Omental fat pad (tissue), 4 donors: Measurements from ENCODE around the gene EFCAB6. TPM values are rescaled to one million over a fixed set of nuclear protein-coding genes. Genes with fewer than 3 reads are reported as not detected.

Experiments
- ATAC-seq: fragments of 150-250 bp; one replicate; pipeline ENCODE4 v1.9.1; 2016; ENCODE audit warnings: mild to moderate bottlenecking, moderate library complexity; ENCODE audit not compliant: low FRiP score
- DNase-seq: peaks from one replicate; pipeline ENCODE4 v3.0.0-alpha.2; 2019; ENCODE audit warnings: low spot score
- total RNA-seq, 4 donors: library from RNA; depleted of rRNA; stranded (reverse); fragments of >200 nt; gene quantifications; one replicate each; pipeline ENCODE4 v1.1.0, GENCODE V29; 2016
- TF ChIP-seq, protein P1 (sequence below), 3 donors: fragments of 450-650 bp; IDR thresholded peaks; one replicate each; pipeline ENCODE4 v1.5.1; 2016 to 2017; ENCODE audit warnings: antibody characterized with exemption in 3 of 3, mild to moderate bottlenecking in 3 of 3, moderate library complexity in 2 of 3

The EFCAB6 gene
- total RNA-seq, 4 donors from 2014 or later: 0.48 to 3.2 (median 1.9) TPM

DNA sequence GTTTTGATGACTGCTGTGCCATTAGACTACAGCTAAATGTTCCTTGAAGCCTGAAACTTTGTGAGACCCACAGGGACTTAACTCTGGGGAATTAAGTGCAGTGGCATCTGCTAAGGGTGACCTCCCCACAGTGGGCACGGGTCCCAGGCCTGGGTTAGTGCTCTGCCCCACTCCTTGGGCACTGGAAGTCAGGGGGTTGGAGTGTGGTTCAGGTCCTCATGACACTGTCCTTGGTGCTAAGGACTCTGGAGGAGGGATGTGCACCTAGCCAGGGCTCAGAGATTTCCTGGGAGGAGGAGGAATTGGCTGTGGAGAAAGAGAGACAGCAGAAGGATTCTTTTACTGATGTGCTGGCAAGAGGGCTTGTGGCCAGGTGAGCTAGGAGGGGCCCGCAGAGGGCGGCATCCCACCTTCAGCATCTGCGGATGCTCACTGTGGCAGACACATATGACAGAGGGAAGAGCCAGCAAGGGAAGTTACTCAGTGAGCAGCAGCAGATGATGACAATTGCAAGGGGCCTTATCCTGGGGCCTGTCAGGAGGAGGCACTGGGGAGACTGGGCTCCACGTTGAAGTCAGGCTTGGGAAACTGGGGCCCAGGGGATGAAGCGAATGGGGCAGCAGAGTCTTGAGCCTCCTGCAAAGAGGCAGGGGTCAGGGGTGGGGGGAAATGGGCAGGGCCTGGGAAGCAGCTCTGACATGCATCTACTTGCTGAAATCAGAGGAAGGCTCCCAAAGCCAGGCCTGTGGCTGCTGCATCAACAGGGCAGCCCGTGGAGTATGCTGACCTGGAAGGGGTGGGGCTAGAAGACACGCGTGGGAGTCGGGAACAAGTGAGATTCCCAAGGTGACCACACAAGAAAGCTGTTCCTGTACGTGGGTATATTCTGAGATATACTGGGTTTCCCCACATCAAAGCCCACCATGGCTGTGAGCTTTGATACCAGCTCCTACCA, 256.3 kb downstream of the EFCAB6 start:
- DNase-seq (no peak), ATAC-seq (no peak)
- TF ChIP-seq, protein P1, sequence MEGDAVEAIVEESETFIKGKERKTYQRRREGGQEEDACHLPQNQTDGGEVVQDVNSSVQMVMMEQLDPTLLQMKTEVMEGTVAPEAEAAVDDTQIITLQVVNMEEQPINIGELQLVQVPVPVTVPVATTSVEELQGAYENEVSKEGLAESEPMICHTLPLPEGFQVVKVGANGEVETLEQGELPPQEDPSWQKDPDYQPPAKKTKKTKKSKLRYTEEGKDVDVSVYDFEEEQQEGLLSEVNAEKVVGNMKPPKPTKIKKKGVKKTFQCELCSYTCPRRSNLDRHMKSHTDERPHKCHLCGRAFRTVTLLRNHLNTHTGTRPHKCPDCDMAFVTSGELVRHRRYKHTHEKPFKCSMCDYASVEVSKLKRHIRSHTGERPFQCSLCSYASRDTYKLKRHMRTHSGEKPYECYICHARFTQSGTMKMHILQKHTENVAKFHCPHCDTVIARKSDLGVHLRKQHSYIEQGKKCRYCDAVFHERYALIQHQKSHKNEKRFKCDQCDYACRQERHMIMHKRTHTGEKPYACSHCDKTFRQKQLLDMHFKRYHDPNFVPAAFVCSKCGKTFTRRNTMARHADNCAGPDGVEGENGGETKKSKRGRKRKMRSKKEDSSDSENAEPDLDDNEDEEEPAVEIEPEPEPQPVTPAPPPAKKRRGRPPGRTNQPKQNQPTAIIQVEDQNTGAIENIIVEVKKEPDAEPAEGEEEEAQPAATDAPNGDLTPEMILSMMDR (IDR thresholded peaks at IDR 0.05): no peak

DNA sequence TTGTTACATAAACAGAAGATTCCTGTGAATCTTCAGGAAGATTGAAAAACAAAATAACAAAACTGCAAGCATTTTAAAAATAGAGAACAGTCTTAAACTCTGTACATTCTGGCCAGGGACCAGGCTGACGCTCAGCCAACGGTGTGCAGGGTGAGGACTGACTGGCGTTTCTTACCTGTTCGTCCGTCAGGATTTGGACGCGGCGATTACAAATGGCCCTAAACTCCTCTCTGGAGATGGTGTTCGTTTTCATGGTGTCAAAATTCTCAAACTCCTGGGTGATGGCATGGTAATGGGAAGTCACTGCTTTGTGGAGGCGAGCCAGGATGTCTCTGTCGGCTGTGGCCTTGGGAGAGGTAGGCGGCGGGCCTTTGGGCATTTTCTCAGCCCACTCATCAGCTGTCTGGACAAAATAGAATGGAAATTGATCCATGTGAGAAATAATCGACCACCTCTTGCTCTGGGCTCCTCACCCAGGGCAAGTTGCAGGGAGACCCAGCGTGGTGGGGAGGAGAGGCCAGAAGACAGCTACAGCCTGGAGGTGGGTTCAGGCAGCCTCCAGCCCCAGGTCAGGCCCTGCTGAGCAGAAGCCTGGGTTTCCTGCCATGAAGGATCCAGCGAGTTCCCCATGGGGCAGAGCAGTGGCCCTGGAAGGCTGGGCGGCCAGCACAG, 257.3 kb downstream of the EFCAB6 start:
- DNase-seq: no peak
- ATAC-seq: no peak
- TF ChIP-seq, protein P1 (IDR thresholded peaks at IDR 0.05): no peak

DNA sequence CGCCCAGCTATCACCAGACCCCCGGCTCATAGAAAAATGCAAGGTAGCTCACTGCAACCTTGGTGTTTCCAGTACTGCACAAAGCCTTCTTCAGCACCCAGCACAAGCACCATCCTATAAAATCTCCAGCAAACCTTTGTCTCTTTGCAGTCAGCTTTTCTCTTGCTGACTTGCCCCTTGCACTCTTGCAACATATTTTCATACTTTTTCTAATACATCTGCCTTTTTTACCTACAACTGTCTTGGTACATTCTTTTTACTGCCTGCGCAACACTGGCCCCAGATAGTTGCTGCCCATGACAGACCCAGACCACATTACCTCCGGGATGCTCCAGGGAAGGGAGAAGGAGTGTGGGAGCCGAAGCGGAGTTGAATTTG, 257.9 kb downstream of the EFCAB6 start:
- TF ChIP-seq, protein P1 (IDR thresholded peaks at IDR 0.05): no peak
- no peak for ATAC-seq
- no peak for DNase-seq

DNA sequence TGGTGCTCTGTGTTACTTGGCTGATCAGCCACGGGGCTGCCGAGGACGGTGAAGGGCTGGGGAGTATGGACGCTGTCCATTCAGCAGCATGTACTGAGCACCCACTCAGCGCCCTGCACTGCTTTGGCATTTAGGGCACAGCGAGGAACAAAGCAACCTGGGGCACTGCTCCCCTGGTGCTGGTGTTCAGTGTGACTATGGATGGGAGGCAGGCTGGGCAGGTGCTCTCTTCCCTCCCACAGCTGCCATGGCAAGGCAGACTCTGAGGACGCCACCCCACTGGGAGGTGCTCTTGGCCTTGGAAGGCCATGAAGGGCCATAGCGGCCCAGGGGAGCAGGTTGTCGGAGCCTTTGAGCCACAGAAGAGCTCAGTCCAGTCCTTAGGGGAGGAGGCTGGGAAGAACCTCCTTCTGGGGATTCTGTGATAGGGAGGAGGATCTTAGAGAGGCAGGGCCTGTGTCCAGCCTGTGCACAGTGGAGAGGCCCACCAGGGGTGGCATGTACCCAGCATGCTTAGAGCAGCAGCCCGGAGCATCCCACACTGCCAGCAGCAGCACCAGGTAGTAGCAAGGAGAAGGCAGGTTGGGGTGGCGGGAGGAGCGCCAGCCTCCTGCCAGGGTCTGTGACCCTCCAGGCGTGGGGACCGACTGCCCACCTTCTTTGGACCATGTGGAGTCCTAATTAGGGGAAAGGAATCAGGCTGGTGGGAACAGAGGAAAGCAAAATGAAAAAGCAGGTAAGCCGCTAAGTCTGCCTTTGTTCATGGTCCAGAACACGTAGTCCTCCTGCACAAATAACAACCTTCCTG, 258.4 kb downstream of the EFCAB6 start:
- DNase-seq (no peak), ATAC-seq (no peak)
- TF ChIP-seq, protein P1 (IDR thresholded peaks at IDR 0.05): no peak

DNA sequence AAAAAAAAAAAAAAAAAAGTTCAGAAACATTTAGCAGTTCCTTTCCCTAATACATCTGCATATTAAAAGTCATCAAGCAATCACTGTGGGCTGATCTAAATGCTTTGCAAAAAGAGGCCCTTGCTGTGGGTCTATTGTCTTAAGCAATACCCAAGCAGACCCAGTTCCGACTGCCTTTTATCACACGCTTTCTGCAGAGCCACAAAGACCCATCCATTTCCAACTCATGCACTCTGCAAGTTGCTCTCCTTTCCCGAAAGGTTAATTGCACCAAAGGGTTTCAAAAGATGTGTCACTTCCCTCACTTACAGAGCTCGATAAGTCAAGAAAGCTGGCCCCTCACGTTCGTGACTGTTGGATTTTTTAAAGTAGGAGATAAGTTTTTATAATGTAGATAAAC, 261.4 kb downstream of the EFCAB6 start:
- TF ChIP-seq, protein P1 (IDR thresholded peaks at IDR 0.05): no peak
- ATAC-seq: no peak
- no peak for DNase-seq

DNA sequence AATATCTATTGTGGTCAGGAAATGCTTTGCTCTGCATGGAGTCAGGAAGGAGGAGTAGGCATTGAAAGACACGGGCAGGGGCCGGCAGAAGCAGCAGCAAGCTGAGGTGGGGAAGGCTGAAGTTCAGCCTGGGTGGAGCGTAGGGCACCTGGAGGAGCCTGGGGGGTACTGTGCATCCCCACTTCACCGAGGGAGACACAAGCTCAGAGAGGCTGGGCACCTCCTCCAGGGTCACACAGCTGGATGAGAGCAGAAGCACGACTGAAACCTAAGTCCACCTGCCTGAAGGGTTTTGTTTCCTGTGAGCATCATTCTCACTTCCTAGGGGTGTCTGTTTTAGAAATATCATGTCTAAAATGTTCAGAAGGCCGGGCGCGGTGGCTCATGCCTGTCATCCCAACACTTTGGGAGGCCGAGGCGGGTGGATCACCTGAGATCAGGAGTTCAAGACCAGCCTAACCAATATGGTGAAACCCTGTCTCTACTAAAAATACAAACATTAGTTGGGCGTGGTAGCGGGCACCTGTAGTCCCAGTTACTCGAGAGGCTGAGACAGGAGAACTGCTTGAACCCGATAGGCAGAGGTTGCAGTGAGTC, 262.0 kb downstream of the EFCAB6 start:
- ATAC-seq: no peak
- TF ChIP-seq, protein P1 (IDR thresholded peaks at IDR 0.05): no peak
- no peak for DNase-seq
